Retinal pigment epithelial cell (primary cell): ENCODE data around the gene BGN.

ENCODE experiments used
- DNase-seq: peaks from one replicate; pipeline ENCODE4 v3.0.0-alpha.2; 2010; ENCODE audit warnings: low read depth
- H3K4me3 ChIP-seq: 2 replicates; pipeline ENCODE4 v1.5.1; 2011; ENCODE audit warnings: mild to moderate bottlenecking, low read length, control low read depth, moderate library complexity
- TF ChIP-seq, protein P1 (sequence below): conservative IDR thresholded peaks from 2 replicates; pipeline ENCODE4 v1.5.1; 2011; ENCODE audit warnings: low read depth, low read length, control low read depth, inconsistent platforms

The BGN gene

DNA sequence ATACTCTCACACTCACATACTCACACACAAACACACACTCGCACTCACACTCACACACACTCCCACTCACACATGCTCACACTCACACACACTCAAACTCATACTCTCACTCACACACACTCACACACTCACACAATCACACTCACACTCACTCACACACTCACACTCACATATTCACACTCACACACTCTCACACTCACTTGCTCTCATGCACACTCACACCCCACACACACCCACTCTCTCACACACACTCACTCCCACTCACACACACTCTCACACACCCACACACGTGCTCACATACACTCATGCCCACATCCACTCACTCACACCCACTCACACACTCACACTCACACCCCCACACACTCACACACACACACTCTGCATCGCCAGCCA lies 17.7 kb downstream of the BGN start:
- TF ChIP-seq, protein P1, sequence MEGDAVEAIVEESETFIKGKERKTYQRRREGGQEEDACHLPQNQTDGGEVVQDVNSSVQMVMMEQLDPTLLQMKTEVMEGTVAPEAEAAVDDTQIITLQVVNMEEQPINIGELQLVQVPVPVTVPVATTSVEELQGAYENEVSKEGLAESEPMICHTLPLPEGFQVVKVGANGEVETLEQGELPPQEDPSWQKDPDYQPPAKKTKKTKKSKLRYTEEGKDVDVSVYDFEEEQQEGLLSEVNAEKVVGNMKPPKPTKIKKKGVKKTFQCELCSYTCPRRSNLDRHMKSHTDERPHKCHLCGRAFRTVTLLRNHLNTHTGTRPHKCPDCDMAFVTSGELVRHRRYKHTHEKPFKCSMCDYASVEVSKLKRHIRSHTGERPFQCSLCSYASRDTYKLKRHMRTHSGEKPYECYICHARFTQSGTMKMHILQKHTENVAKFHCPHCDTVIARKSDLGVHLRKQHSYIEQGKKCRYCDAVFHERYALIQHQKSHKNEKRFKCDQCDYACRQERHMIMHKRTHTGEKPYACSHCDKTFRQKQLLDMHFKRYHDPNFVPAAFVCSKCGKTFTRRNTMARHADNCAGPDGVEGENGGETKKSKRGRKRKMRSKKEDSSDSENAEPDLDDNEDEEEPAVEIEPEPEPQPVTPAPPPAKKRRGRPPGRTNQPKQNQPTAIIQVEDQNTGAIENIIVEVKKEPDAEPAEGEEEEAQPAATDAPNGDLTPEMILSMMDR, result no peak
- no peak overlapping the region for H3K4me3 ChIP-seq
- no peak for DNase-seq

- TF ChIP-seq, protein P1, result no peak
- no peak overlapping the region for H3K4me3 ChIP-seq
- DNase-seq, result no peak
These were observed 18.5 kb downstream of the BGN start for GRCh38 chrX:153513265-153513664.

- TF ChIP-seq, protein P1, result no peak
- no peak overlapping the region for H3K4me3 ChIP-seq
- no peak for DNase-seq
These were observed 19.5 kb downstream of the BGN start for GRCh38 chrX:153514259-153514658.

DNA sequence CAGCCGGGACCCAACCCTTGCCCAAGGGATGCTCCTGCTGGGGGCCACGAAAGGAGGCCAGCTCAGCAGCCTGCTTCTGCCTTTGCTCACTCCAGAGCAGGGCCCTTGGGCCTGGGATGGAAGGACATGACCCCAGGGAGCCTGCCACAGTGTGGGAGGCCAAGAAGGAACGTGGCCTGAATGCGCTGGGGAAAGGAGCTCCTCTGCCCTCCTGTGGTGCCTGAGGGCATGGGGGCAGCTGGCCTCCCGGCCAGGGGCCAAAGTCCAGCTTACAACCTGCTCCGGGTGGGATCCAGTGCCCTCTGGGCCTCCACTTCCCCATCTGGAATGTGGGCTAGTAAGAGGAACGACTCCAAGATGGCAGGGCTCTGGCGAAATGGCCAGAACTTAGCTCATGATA lies 20.7 kb downstream of the BGN start:
- H3K4me3 ChIP-seq, result no peak overlapping the region
- TF ChIP-seq, protein P1, result no peak
- no peak for DNase-seq

DNA sequence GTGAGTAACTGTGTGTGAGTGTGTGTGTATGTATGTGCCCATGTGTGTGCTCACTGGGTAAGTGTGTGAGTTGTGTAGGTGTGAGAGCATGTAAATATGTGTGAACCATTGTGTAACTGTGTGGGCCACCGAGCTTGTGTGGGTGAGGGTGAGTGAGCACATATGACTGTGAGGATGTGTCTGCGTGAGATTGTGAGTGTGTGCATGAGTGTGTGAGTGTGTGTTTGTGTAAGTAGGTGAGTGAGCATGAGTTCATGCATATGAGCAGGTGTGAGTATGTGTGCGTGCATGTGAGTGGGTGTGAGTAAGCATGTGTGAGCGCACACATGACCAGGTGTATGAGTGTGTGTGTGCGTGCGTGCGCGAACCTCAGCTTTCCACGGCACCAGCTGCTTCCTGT lies 21.3 kb downstream of the BGN start:
- DNase-seq, result no peak
- H3K4me3 ChIP-seq, result no peak overlapping the region
- TF ChIP-seq, protein P1, result no peak

DNA sequence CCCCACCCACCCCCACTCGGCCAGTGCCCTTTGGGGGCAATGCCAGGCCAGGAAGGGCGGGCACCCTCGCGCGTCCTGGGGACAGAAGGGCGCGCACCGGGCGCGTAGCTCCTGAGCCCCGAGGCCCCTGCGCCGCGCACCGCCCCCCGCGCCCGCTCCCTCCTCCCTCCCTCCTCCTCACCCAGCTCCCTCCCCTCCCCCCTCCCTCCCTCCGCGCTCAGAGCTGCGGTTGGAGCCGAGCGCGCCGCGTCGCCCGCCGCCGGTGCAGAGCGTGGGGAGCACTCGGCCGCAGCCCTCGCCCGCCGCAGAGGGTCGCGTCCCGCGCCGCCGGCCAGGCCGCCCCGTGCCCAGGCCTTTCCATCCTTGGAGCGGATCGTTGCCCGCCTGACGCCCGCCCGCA lies 22.6 kb downstream of the BGN start, which contains the start of gene ATP2B3:
Gene ATP2B3 (plus strand): TSS at position 220 of the 400 bp plus-strand sequence. CDS start 18,606 bp downstream, outside the sequence.
- TF ChIP-seq, protein P1, result no peak
- no peak for DNase-seq
- H3K4me3 ChIP-seq, result no peak within 1 kb of the TSS

DNA sequence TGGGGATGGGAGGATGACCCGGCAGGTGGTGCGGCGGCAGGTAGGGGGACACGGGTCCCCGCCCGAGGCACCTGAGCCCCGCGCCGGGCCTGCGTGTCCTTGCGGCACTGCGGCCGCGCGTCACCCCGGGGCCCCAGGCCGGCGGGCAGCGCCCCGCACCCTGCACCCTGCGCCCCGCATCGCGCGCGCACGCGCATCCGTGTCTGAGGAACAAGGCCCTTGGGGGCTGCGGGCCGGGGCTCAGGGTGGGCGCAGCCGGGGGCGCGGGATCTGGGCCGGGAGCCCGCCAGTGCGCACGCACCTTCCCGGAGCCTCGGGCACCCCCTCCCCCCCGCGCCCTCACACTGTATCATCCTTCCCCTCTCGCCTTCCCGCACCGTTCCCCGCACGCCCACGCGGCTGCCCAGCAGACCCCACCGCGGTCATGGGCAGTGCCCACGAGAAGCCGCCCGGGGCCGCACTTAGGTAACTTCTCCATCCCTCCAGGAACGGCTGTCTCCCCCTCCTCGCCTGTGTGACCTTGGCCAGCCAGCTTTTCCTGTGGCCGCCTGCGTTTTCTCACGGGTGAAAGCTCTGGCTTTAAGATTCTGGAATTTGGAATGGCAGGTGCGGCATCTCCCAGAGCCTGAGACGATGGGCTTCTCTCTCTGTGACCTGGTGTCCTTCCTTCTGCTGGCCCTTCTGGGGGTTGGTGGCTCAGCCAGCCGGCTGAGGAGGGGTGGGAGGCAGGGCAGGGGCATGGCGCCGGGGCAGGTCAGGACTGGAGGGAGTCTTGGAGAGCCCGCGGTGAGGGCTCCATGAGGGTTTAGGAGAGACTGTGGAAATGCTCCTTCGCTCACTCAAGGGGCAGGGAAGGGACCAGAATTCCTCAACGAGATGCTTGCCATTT lies 23.4 kb downstream of the BGN start:
- no peak overlapping the region for H3K4me3 ChIP-seq
- TF ChIP-seq, protein P1, result no peak
- DNase-seq, result no peak
